GM18502 (cell line): ENCODE results near the gene MEGF11.

ENCODE experiments used
- ATAC-seq: cut with Tn5 transposase; IDR thresholded peaks from one replicate; pipeline ENCODE4 v1.9.1; 2021; ENCODE audit warnings: mild to moderate bottlenecking; ENCODE audit not compliant: unreplicated experiment, poor library complexity

MEGF11 gene

GRCh38 chr15:66102563-66103292, 150.8 kb downstream of the MEGF11 start:
- ATAC-seq: no peak

DNA sequence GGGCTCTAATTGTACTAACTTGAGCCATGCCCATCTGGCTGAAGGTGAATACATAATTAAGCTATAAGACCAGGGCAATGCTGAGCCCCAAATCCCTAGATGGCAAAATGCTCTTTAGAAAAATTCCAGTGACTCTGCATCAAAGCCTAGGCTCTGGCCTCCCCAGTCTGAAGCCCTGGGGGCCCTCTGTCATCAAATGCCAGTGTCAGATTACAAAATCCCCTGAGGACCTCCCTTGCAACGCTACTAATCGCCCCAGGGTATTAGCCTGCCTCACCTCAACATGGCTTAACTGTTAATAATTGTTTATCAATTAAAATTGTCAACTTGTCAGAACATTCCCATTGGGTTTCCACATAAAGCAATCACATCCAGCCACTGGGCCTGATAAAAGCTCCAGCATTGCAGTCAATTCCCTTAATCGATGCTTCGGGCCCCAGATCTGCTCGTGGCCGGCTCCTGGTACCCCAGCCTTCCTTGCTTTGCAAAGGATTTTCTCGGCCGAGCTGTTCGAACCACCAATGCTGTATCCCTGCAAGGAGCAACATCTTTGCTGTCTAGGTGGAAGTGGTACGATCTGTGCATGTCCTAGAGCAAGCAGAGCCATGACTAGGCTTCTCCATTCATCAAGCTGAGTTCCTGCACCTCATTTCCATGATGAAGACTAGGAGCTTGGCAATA, 151.7 kb downstream of the MEGF11 start:
- no peak for ATAC-seq

DNA sequence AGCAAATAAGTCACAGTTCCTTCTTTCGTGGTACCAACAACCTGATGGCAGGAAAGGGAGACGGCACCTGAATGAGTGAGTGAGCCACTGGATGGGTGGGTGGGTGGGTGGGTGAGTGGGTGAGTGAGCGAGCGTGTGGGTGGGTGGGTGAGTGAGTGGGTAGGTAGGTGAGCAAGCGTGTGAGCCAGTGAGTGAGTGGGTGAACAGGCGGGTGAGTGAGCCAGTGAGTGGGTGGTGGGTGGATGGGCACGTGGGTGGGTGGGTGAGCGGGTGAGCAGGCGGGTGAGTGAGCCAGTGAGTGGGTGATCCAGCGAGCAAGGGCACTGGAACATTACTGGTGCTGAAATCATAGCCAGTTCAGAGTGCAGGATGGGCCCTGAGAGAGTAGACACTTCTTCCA, 152.8 kb downstream of the MEGF11 start:
- no peak for ATAC-seq

DNA sequence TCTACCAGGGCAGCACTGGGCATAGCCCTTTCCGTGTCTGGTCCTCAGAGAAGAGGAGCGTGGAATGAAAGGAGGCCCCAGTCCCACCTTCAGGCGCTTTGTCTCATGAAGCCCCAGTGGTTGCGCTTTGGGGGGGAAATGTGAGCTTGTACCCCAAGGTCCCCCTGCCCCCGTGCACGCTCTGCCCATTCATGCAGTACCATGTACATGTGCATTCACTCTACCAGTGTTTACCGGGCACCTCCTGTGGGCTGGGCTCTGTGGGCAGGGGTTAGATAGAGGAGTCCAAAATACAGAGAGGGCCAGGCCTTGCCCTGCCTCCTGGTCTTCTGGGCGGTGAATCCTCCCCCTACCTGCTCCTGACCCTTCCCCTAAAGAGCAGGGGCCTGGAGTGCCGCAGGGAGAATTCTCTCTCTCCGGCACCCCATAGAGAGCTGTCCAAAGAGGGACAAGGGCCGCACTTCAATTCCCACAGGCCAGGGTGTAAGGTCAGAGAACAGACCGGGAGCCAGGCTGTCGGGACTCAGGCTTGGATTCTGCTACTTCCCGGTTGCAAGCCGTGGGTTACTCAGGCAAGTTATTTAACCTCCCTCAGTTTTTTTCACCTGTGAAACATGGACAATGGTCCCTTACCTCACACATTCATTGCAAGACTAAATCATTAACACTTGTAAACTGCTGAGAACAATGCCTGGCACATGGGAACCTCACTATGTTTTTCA, 153.4 kb downstream of the MEGF11 start:
- no peak for ATAC-seq

DNA sequence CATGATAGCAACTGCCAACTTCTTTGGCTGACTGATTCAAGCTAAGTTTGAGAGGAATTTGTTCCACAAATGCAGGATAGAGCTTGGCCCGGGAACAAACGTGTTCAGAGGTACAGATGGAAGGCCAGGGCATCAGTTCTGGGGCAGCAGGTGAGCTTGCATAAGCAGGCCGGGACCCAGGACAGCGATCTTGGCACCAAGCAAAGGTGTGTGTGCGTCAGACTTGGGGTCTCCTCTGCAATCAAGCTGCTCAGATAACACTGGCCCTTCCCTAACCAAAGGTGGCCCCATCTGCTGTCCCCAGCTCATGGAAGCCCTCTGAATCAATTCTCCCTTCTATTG, 155.6 kb downstream of the MEGF11 start:
- no peak for ATAC-seq

- no peak for ATAC-seq
Observed at GRCh38 chr15:66097151-66098021, 156.2 kb downstream of the MEGF11 start.

DNA sequence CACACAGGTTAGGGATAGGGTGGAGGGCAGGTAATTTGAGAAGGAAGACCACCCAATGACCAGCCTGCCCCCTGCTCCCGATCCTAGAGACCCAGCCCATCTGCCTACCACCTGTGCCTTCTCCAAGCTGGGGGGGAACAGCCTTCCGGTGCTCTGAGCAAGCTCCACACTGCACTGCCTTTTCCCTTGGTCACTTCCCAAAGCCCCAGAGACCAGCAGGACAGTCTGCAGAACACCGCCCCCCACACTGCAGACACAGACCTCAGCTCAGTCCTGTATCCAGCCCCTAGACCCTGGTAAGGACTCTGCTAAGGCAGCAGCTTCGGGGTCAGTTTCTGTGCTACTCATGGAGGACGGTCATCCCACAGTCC, 156.9 kb downstream of the MEGF11 start:
- ATAC-seq: no peak

- no peak for ATAC-seq
Observed at GRCh38 chr15:66095871-66096687, 157.5 kb downstream of the MEGF11 start.

- ATAC-seq: no peak
Observed at GRCh38 chr15:66094331-66094730, 159.2 kb downstream of the MEGF11 start.

GRCh38 chr15:66092053-66093016, 161.2 kb downstream of the MEGF11 start:
- no peak for ATAC-seq

DNA sequence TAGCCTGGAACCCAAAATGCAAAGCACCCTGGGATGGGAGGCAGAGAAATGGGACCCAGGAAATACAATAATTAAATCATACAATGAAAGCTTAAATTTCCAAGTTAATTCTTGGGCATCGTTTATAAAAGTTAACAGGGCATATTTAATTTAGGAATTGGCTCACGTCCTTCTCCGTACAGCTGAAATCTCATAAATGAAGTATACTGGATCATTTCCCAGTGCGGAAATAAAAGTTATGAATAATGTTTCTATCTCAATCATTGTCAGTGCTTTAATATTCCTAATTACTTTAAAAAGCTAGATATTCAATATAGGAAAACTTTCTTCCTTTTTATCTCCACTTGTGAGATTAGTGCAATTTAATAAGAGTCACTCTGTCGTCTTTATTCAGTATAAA, 164.0 kb downstream of the MEGF11 start:
- ATAC-seq: no peak

- no peak for ATAC-seq
Observed at GRCh38 chr15:66089049-66089448, 164.5 kb downstream of the MEGF11 start.

GRCh38 chr15:66085128-66085527, 168.4 kb downstream of the MEGF11 start:
- ATAC-seq: no peak

DNA sequence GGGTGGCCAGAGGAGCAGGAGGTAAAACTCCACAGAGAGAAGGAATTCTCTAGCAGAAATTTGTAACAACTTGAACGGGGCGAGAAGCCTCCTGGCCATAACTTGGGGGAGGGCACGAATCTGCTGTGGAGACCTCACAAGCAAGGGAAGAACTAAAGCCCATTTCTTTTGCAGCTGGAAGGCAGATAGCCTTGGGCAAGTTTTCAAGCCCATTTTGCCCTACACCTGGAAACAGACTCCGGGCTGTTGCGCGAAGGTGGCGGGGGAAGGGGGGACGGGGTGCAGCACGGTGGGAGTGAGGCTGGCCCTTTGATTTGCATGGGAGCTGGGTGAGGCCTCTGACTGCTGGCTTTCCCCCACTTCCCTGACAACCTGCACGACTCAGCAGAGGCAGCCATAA, 168.8 kb downstream of the MEGF11 start:
- no peak for ATAC-seq

GRCh38 chr15:66080717-66081398, 172.7 kb downstream of the MEGF11 start:
- ATAC-seq: no peak

- ATAC-seq: no peak
Observed at GRCh38 chr15:66078929-66079275, 174.6 kb downstream of the MEGF11 start.

GRCh38 chr15:66078196-66078928, 175.2 kb downstream of the MEGF11 start:
- ATAC-seq: no peak

DNA sequence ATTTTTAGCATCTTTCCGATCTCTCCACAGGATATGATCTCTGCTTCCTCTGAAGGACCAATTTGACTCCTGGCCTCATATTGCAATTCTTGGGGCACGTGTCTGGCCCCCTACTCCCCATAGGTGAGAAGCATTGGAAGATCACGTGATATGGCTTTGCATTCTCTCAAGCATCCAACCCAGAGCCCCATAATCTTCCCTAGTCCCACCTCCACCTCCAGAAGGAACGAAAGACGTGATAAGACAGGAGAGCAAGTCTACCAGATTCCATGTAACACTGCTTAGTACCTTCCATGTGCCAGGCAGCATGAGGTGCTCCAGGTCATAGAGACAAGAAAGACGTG, 176.3 kb downstream of the MEGF11 start:
- ATAC-seq: no peak
